H1 (cell line): ENCODE measurements around the gene PFN3. TPM values are rescaled to one million over a fixed set of nuclear protein-coding genes. Genes with fewer than 3 reads are reported as not detected.

ENCODE experiments used
- CTCF ChIA-PET: fragments of 300-600 bp; sonication (Branson Sonifier 250); formaldehyde crosslinking; loops from one replicate; lab custom pipeline; 2021; ENCODE audit not compliant: partially characterized antibody; lab: Charles Lee
- POLR2A ChIA-PET: fragments of 300-600 bp; sonication (Branson Sonifier 250); formaldehyde crosslinking; loops from one replicate; lab custom pipeline; 2021; ENCODE audit warnings: inconsistent platforms; ENCODE audit not compliant: partially characterized antibody; lab: Charles Lee
- DNase-seq, 2 experiments: peaks; one replicate each; pipeline versions ENCODE4 v3.0.0 to v3.0.0-alpha.2; 2010 to 2022; ENCODE audit warnings: low spot score in 2 of 2, low read depth in 1 of 2, mixed read lengths in 1 of 2
- FAIRE-seq: peaks from 2 replicates; lab custom pipeline; 2011; peaks lifted over from hg19 to GRCh38; lab: Jason Lieb, UNC
- H2AFZ ChIP-seq: 2 replicates; pipeline ENCODE4 v1.8.1; 2012; ENCODE audit warnings: low read length, inconsistent platforms
- H2AK5ac ChIP-seq: 2 replicates; pipeline ENCODE4 v1.6.1; 2013; ENCODE audit warnings: low read depth, low read length
- H2BK120ac ChIP-seq: replicated peaks from 2 replicates; pipeline ENCODE3; 2013; ENCODE audit warnings: low read depth, low read length, inconsistent platforms
- H2BK12ac ChIP-seq: 2 replicates; pipeline ENCODE4 v1.6.1; 2013; ENCODE audit warnings: low read depth, low read length
- H2BK15ac ChIP-seq: 2 replicates; pipeline ENCODE4 v1.6.1; 2013; ENCODE audit warnings: low read length
- H2BK20ac ChIP-seq: 2 replicates; pipeline ENCODE4 v1.6.1; 2013; ENCODE audit warnings: low read length
- H2BK5ac ChIP-seq: 2 replicates; pipeline ENCODE4 v1.6.1; 2013; ENCODE audit warnings: low read depth, low read length
- H3K14ac ChIP-seq: 2 replicates; pipeline ENCODE4 v1.6.1; 2013; ENCODE audit warnings: inconsistent platforms; ENCODE audit not compliant: insufficient read length
- H3K18ac ChIP-seq: 2 replicates; pipeline ENCODE4 v1.6.1; 2013; ENCODE audit warnings: low read length; ENCODE audit errors: extremely low read depth
- H3K23ac ChIP-seq: 2 replicates; pipeline ENCODE4 v1.6.1; 2013; ENCODE audit warnings: inconsistent platforms; ENCODE audit not compliant: insufficient read length
- H3K23me2 ChIP-seq: 2 replicates; pipeline ENCODE4 v1.6.1; 2013; ENCODE audit warnings: low read depth, low read length
- H3K27ac ChIP-seq: 2 replicates; pipeline ENCODE4 v1.6.1; 2011; ENCODE audit warnings: low read depth, low read length, inconsistent platforms
- H3K27me3 ChIP-seq, 4 experiments: replicated peaks in 1 of 4; 1 replicate in 1 of 4; 2 replicates in 3 of 4; pipeline versions ENCODE4 v1.6.1 to v1.8.1; 2011 to 2013; ENCODE audit warnings: low read length in 3 of 4, mild to moderate bottlenecking in 3 of 4, inconsistent platforms in 2 of 4, mixed read lengths in 2 of 4, moderate library complexity in 1 of 4; ENCODE audit not compliant: control insufficient read depth in 3 of 4, insufficient read depth in 3 of 4; ENCODE audit errors: extremely low read depth in 1 of 4
- H3K36me3 ChIP-seq, 4 experiments: 2 replicates each; pipeline versions ENCODE4 v1.6.1 to v1.8.1; 2011 to 2013; ENCODE audit warnings: mild to moderate bottlenecking in 4 of 4, low read length in 3 of 4, moderate library complexity in 2 of 4, control low read depth in 1 of 4, inconsistent platforms in 1 of 4; ENCODE audit not compliant: insufficient read depth in 4 of 4, control insufficient read depth in 2 of 4
- H3K4ac ChIP-seq: replicated peaks from 2 replicates; pipeline ENCODE3; 2013; ENCODE audit warnings: low read length, low read depth, mixed read lengths, inconsistent platforms; ENCODE audit not compliant: insufficient read length
- H3K4me1 ChIP-seq, 4 experiments: replicated peaks in 1 of 4; 1 replicate in 1 of 4; 2 replicates in 3 of 4; pipeline versions ENCODE4 v1.6.1 to v1.8.1; 2011 to 2013; ENCODE audit warnings: low read length in 3 of 4, inconsistent platforms in 2 of 4, mixed read lengths in 1 of 4; ENCODE audit not compliant: insufficient read depth in 4 of 4, control insufficient read depth in 3 of 4
- H3K4me2 ChIP-seq, 2 experiments: 2 replicates each; pipeline versions ENCODE4 v1.6.1 to v1.8.1; 2011 to 2013; ENCODE audit warnings: low read depth in 2 of 2, low read length in 2 of 2, control low read depth in 1 of 2, inconsistent platforms in 1 of 2, mild to moderate bottlenecking in 1 of 2; ENCODE audit not compliant: insufficient read depth in 1 of 2
- H3K4me3 ChIP-seq, 4 experiments: fragments of 200-600, 300-600 bp in 1 of 4; sonication (generic), shearing (Covaris generic), sonication (Bioruptor Twin) in 1 of 4; 2 replicates each; pipeline versions ENCODE4 v1.5.1 to v1.8.1; 2011 to 2016; ENCODE audit warnings: low read length in 4 of 4, low read depth in 3 of 4, control low read depth in 2 of 4, inconsistent platforms in 2 of 4, mild to moderate bottlenecking in 2 of 4, mixed read lengths in 1 of 4, moderate library complexity in 1 of 4; ENCODE audit not compliant: insufficient read depth in 2 of 4; ENCODE audit errors: extremely low read depth in 1 of 4
- H3K56ac ChIP-seq: replicated peaks from 2 replicates; pipeline ENCODE3; 2013; ENCODE audit warnings: low read depth, mild to moderate bottlenecking, mixed read lengths, low read length, inconsistent platforms; ENCODE audit not compliant: insufficient read length
- H3K79me1 ChIP-seq: 2 replicates; pipeline ENCODE4 v1.6.1; 2013; ENCODE audit warnings: low read depth, low read length, control low read depth
- H3K79me2 ChIP-seq, 2 experiments: 2 replicates each; pipeline versions ENCODE4 v1.6.1 to v1.8.1; 2012 to 2013; ENCODE audit warnings: low read length in 2 of 2, mild to moderate bottlenecking in 2 of 2, inconsistent platforms in 1 of 2; ENCODE audit not compliant: insufficient read depth in 2 of 2, control insufficient read depth in 1 of 2
- H3K9ac ChIP-seq, 4 experiments: replicated peaks in 1 of 4; 1 replicate in 1 of 4; 2 replicates in 3 of 4; pipeline versions ENCODE4 v1.6.1 to v1.8.1; 2011 to 2013; ENCODE audit warnings: low read depth in 3 of 4, low read length in 3 of 4, control low read depth in 2 of 4, mild to moderate bottlenecking in 2 of 4, moderate library complexity in 2 of 4, inconsistent platforms in 1 of 4; ENCODE audit errors: extremely low read depth in 1 of 4
- H3K9me3 ChIP-seq, 2 experiments: 2 replicates each; pipeline versions ENCODE4 v1.6.1 to v1.8.1; 2012 to 2013; ENCODE audit warnings: mild to moderate bottlenecking in 2 of 2, moderate library complexity in 2 of 2, control low read depth in 1 of 2, inconsistent platforms in 1 of 2, low read depth in 1 of 2, low read length in 1 of 2, mixed read lengths in 1 of 2; ENCODE audit not compliant: insufficient read depth in 2 of 2
- H4K20me1 ChIP-seq, 2 experiments: replicated peaks in 1 of 2; 2 replicates each; pipeline versions ENCODE3 to v1.8.1; 2011 to 2013; ENCODE audit warnings: inconsistent platforms in 2 of 2, low read length in 2 of 2, mild to moderate bottlenecking in 1 of 2; ENCODE audit not compliant: insufficient read depth in 2 of 2, control insufficient read depth in 1 of 2
- H4K5ac ChIP-seq: 2 replicates; pipeline ENCODE4 v1.6.1; 2013; ENCODE audit warnings: low read length, low read depth, mixed read lengths, inconsistent platforms; ENCODE audit not compliant: insufficient read length
- H4K8ac ChIP-seq: 2 replicates; pipeline ENCODE4 v1.8.0; 2013; ENCODE audit warnings: mild to moderate bottlenecking, moderate library complexity, low read length, inconsistent platforms; ENCODE audit not compliant: insufficient read depth; ENCODE audit errors: extremely low read depth
- H4K91ac ChIP-seq: replicated peaks from 2 replicates; pipeline ENCODE3; 2013; ENCODE audit warnings: low read length, mixed read lengths, inconsistent platforms; ENCODE audit not compliant: insufficient read length
- BCL11A ChIP-seq, 2 experiments: IDR thresholded peaks; one replicate each; pipeline ENCODE4 v1.6.1; 2011; ENCODE audit warnings: low read depth in 2 of 2, low read length in 2 of 2, mild to moderate bottlenecking in 2 of 2
- CEBPB ChIP-seq: IDR thresholded peaks from 2 replicates; pipeline ENCODE4 v1.6.1; 2012; ENCODE audit warnings: low read depth, low read length
- CTBP2 ChIP-seq: IDR thresholded peaks from 2 replicates; pipeline ENCODE4 v1.7.0; 2011; ENCODE audit warnings: borderline replicate concordance, mild to moderate bottlenecking, moderate library complexity, mixed read lengths, low read length; ENCODE audit not compliant: insufficient read depth, insufficient read length
- HDAC2 ChIP-seq, 2 experiments: fragments of 300-600 bp in 1 of 2; sonication (generic) in 1 of 2; IDR thresholded peaks; 2 replicates each; pipeline ENCODE4 v1.6.1; 2011 to 2012; ENCODE audit warnings: low read depth in 2 of 2, low read length in 2 of 2, mild to moderate bottlenecking in 2 of 2, moderate library complexity in 2 of 2, borderline replicate concordance in 1 of 2, inconsistent platforms in 1 of 2
- NANOG ChIP-seq: IDR thresholded peaks from 2 replicates; pipeline ENCODE4 v1.6.1; 2011; ENCODE audit warnings: low read length, low read depth, mild to moderate bottlenecking, inconsistent platforms; ENCODE audit not compliant: insufficient read depth, poor library complexity, severe bottlenecking
- NRF1 ChIP-seq: IDR thresholded peaks from 2 replicates; pipeline ENCODE4 v1.6.1; 2011; ENCODE audit warnings: mild to moderate bottlenecking, low read depth, low read length, improper control_type of control experiment
- POLR2AphosphoS5 ChIP-seq: IDR thresholded peaks from 2 replicates; pipeline ENCODE4 v1.6.1; 2011; ENCODE audit warnings: low read depth, low read length
- RNF2 ChIP-seq: fragments of 200-900, 300-1000 bp; sonication (generic); IDR thresholded peaks from 2 replicates; pipeline ENCODE4 v1.7.1; 2016; ENCODE audit warnings: borderline replicate concordance, low read depth, mild to moderate bottlenecking, antibody characterized with exemption, low read length; ENCODE audit not compliant: poor library complexity, severe bottlenecking; ENCODE audit errors: missing control alignments
- SIRT6 ChIP-seq: IDR thresholded peaks from one replicate; pipeline ENCODE4 v1.7.1; 2012; ENCODE audit warnings: low read length, inconsistent platforms
- YY1 ChIP-seq: IDR thresholded peaks from 2 replicates; pipeline ENCODE4 v1.6.1; 2011; ENCODE audit warnings: low read depth, mild to moderate bottlenecking, low read length
- WGBS, 2 experiments: shearing (Covaris generic) in 1 of 2; methylation state at CpG; one replicate each; pipeline versions ENCODE4 v1.1.6 to v1.1.7; 2013 to 2015; ENCODE audit warnings: low lambda C conversion rate in 2 of 2, mixed read lengths in 2 of 2, inconsistent platforms in 1 of 2, low coverage in 1 of 2, missing lambda C conversion rate in 1 of 2; ENCODE audit not compliant: insufficient replicate concordance in 2 of 2, insufficient coverage in 1 of 2, insufficient read length in 1 of 2; ENCODE audit errors: extremely low coverage in 1 of 2, missing lambda C conversion rate in 1 of 2; 5-methylcytosine and 5-hydroxymethylcytosine counted together
- polyA plus RNA-seq, 7 experiments: library from polyadenylated mRNA; depleted of rRNA in 3 of 7; stranded (reverse) in 5 of 7; unstranded in 2 of 7; fragments of >200 nt in 5 of 7; fragments of 200-250 nt in 2 of 7; gene quantifications; 1 replicate in 5 of 7; 2 replicates in 1 of 7; 4 replicates in 1 of 7; pipeline versions ENCODE4 v1.2.1 to v1.2.3, GENCODE V29; 2011 to 2013; ENCODE audit warnings: missing spikeins in 2 of 7, mixed read lengths in 2 of 7
- total RNA-seq: library from RNA; stranded (reverse); fragmentation: NEBNext Ultra II Directional; extraction: Animal tissue kit (Norgen Biotek cat#: 25700); gene quantifications from 2 replicates; pipeline ENCODE4 v1.2.1, GENCODE V29; 2021

PFN3 gene
- total and polyA plus RNA-seq, 2 of the 8 experiments (the other 6 are each of a cell fraction or from before 2014, with no cell fraction given): not detected

DNA sequence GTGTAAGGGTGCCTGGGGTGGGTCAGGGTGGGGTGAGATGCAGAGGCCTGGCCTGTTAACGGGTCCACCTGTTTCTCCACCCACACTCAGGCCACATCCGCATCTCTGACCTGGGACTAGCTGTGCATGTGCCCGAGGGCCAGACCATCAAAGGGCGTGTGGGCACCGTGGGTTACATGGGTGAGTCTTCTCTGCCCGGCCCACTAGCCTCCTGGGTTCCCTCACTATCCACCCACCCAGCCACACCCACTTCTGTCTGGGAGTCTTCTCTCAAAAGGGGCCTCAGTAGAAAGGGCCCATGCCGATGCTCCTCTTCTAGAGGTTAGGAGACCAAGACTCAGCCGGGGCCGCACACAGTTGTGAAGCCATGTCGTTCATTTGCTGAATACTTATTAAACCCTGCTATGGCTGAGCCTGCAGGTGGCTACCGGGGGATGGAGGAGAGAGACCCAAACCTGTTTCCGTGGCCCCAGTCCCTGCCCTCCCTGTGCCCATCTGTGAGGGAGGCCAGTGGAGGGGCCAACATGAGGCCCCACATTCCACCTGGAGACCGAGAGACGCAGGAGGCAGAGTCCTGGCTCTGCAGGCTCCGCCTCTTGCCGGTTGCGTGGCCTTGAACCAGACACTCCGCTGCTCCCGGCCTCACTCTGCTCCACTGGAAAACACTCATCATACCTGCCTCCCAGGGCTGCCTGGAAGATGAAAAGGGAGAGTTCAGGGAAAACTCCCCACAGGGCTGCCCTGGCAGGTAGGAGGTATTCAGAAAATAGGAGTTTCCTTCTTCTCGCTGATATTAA, 34.7 kb upstream of the PFN3 start:
- no peak overlapping the region for H3K9ac ChIP-seq
- no peaks in the 10 kb centered on the region for H3K27me3 ChIP-seq
- H4K8ac ChIP-seq: no peak overlapping the region
- no peak overlapping the region for H3K23ac ChIP-seq
- no peak overlapping the region for H4K91ac ChIP-seq
- H2BK12ac ChIP-seq: no peak overlapping the region
- H3K4ac ChIP-seq: no peak overlapping the region
- H3K18ac ChIP-seq: no peak overlapping the region
- no peaks in the 10 kb centered on the region for H3K79me2 ChIP-seq
- no peaks in the 10 kb centered on the region for H3K23me2 ChIP-seq
- H2BK20ac ChIP-seq: no peak overlapping the region
- H4K20me1 ChIP-seq: peaks cover 6 to 13% of the 10 kb centered on the region in 2 experiments
- no peak overlapping the region for H2AK5ac ChIP-seq
- no peak overlapping the region for H2AFZ ChIP-seq
- H3K56ac ChIP-seq: no peak overlapping the region
- peaks cover 7 to 46% (median 30%) of the 10 kb centered on the region in 4 experiments; a peak in 6 of 8 replicates for H3K36me3 ChIP-seq
- H3K4me2 ChIP-seq: no peak overlapping the region
- no peak overlapping the region for H3K14ac ChIP-seq
- ChIA-PET CTCF (interaction anchor here (0.6 to 23.6 kb wide), 6 partner anchors 27 to 66 kb away, joined by 4 to 430 read pairs (median 8); partner anchors contain the start of gene SLC34A1), POLR2A (interaction anchor here (0.9 to 67.5 kb wide), 7 partner anchors 10 to 45 kb away, joined by 3 to 3349 read pairs (median 7); partner anchors contain the start of genes DBN1, DOK3, GRK6 and PDLIM7)
- FAIRE-seq (no peak), DNase-seq (no peak)
- WGBS, 2 experiments: 91% methylated on average over 15 of the region's 20 CpGs; no CpG with 5 or more reads in 1 of the 2 experiments
- no peak overlapping the region for H3K4me3 ChIP-seq
- no peaks in the 10 kb centered on the region for H3K9me3 ChIP-seq
- no peak overlapping the region for H2BK15ac ChIP-seq
- no peak overlapping the region for H3K27ac ChIP-seq
- H2BK120ac ChIP-seq: no peak overlapping the region
- H4K5ac ChIP-seq: no peak overlapping the region
- H3K4me1 ChIP-seq: peaks cover 0 to under 1% (median under 1%) of the 10 kb centered on the region in 4 experiments; a peak in 3 of 7 replicates
- H3K79me1 ChIP-seq: no peaks in the 10 kb centered on the region
- H2BK5ac ChIP-seq: no peak overlapping the region
- no peak for TF ChIP-seq YY1
- TF ChIP-seq NRF1: no peak
- no peak for TF ChIP-seq RNF2
- TF ChIP-seq CTBP2: no peak
- no peak for TF ChIP-seq POLR2AphosphoS5
- no peak for TF ChIP-seq BCL11A (IDR thresholded peaks at IDR 0.05; ENCODE audit: low read depth in 2 of 2, low read length in 2 of 2)
- TF ChIP-seq SIRT6: no peak
- TF ChIP-seq CEBPB: no peak
- TF ChIP-seq NANOG: no peak
- TF ChIP-seq HDAC2 (IDR thresholded peaks at IDR 0.05; ENCODE audit: borderline replicate concordance in 1 of 2, low read depth in 2 of 2, low read length in 2 of 2): no peak
